GM12891 (cell line): ENCODE measurements around the gene TRAP1.

Experiments
- DNase-seq: peaks from one replicate; pipeline ENCODE4 v3.0.0; 2011; ENCODE audit warnings: low spot score; ENCODE audit not compliant: insufficient read length
- FAIRE-seq: peaks from 2 replicates; lab custom pipeline; 2011; peaks lifted over from hg19 to GRCh38; lab: Jason Lieb, UNC
- PAX5 ChIP-seq: IDR thresholded peaks from 2 replicates; pipeline ENCODE4 v1.6.1; 2011; ENCODE audit warnings: low read length, moderate library complexity, mild to moderate bottlenecking; ENCODE audit not compliant: insufficient read depth, severe bottlenecking
- POLR2A ChIP-seq: IDR thresholded peaks from 2 replicates; pipeline ENCODE4 v1.6.1; 2011; ENCODE audit warnings: low read depth, low read length, control low read depth
- POLR2AphosphoS5 ChIP-seq: IDR thresholded peaks from 2 replicates; pipeline ENCODE4 v1.6.1; 2011; ENCODE audit warnings: low read depth, low read length, control low read depth
- POU2F2 ChIP-seq: IDR thresholded peaks from 2 replicates; pipeline ENCODE4 v1.6.1; 2011; ENCODE audit warnings: low read depth, mild to moderate bottlenecking, control low read depth, low read length, moderate library complexity
- SPI1 ChIP-seq: IDR thresholded peaks from 2 replicates; pipeline ENCODE4 v1.6.1; 2011; ENCODE audit warnings: low read depth, low read length, control low read depth
- TAF1 ChIP-seq: IDR thresholded peaks from 2 replicates; pipeline ENCODE4 v1.6.1; 2011; ENCODE audit warnings: low read depth, low read length, control low read depth

Gene TRAP1

DNA sequence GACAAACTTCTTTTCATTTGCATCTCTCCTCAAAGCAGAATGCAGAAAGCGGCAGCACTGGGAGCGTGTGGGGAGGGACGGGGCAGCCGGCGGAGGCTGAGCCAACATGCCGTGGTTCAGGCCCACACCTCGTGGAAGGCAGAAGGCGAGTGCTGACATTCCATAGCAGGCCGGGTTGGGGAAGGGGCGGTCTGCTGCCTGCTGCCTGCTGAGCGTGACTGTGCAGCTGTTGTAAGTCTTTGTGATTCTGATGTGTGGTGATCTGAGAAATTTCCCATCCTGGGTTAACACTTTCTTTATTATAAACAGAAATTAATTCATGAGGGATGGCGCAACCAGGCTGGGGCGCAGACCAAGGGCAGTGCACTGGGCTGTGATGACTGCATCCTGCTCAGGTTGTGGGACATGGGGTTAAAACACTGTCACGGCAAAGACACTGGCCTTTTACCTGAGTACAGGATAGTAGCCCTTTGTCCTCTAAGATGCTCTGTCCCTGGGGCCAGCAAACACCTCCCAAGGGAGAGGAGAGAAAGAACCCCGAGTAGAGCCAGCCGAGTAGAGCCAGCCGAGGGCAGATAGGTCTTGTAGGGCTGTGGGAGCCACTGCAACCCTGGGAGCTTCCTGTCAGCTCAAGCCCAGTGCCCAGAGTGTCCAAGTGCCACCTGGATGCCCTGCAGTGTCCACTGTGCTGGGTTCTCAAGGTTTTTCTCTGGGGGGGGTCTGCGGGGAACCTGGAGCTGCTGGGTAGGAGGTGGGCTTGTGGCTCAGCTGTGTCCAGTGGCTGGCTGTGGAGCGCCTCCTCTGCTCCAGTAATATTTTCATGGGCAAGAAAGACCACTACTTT lies 71.6 kb downstream of the TRAP1 start:
- DNase-seq: no peak
- TF ChIP-seq TAF1 (no peak), POLR2AphosphoS5 (no peak), POLR2A (no peak), SPI1 (no peak), POU2F2 (no peak), PAX5 (no peak)

DNA sequence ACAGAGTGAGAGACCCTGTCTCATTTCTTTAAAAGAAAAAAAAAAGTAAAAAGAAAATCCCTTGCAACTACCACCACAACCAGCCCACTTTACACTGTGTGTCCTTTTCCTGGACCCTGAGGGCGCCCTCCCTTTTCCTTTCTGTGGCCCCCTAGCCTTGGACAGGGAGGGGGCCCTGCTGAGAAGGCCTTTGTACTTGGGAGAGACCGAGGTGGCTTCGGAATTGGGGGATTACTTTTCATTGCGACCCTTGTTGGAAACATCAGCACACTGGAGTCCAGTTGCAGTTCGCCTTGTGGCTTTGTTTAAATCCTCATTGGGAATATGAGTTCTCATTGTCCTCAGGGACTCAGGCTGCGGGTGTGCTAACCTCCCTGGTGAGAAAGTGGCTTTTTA lies 72.2 kb downstream of the TRAP1 start:
- DNase-seq: no peak
- no peak for TF ChIP-seq POLR2A
- TF ChIP-seq POLR2AphosphoS5: no peak
- TF ChIP-seq SPI1: no peak
- TF ChIP-seq POU2F2: no peak
- TF ChIP-seq PAX5: no peak
- TF ChIP-seq TAF1: no peak
- FAIRE-seq: no peak

More for the DNA sequence above, 71.6 kb downstream of the TRAP1 start:
- FAIRE-seq: no peak

DNA sequence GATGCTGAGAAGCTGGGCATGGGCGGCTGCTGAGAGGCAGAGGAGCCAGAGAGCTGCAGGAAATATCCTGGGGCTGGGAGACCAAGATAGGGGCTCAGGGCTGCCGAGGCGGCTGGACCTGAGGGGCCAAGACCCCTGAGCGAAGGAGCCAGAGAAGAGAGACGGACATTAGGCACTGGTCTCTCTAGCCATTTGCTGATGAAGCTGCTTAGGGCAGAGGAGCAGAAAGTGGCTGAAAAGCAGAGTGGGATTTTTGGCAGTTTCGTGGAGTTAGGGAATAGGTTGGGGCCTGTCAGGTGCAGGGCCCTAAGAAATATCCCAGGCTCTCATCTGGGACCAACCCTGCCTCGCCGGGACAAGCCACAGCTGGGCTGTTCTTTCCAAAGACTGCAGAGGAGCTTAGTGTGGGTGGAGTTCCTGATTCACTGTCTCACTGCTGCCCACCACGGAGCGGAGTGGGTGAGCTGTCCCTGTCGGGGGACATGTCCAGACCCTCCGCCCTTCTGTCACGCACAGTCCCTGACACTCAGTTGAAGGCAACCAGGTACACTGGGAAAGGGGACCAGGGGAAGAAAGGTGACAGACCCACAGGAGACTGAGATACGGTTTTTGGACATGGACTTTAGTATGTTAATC lies 74.1 kb downstream of the TRAP1 start:
- DNase-seq (no peak), FAIRE-seq (no peak)
- TF ChIP-seq POU2F2 (no peak), SPI1 (no peak), POLR2A (no peak), POLR2AphosphoS5 (no peak)

DNA sequence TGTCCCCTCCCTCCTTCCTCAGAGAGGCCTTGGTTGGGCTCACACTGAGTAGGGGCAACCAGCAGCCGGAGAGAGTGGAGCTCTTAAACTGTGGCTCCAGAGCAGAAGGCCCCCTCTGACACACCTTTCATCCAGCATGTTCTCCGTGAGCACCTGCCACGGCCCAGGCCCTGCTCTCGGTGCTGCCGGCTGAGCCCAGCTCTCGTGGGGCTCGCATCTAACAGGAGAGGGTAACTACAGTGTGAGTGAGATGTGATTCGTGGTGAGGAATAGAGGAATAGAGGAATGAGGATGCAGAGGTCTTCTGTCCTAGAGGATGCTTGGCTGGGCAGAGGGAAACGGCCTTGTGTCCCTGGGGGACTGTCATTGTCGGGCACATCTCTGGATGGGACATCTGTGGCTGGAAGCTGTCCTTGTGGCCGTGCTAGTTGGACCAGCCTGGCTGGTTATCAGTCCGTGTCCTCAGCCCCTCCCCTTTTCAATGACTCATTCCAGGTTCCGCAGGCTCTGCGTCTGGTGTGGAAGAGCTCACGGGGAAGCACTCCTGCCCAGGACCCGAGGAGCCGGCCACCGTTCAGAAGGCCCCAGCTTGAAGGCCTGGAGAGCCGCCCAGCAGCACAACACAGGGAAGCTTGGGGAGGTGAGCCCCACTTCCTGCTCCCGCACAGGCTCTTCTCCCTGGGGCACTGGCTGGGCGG lies 74.8 kb downstream of the TRAP1 start:
- no peak for DNase-seq
- FAIRE-seq: no peak
- no peak for TF ChIP-seq POLR2A
- TF ChIP-seq TAF1: no peak
- no peak for TF ChIP-seq POLR2AphosphoS5
- TF ChIP-seq PAX5: no peak
- no peak for TF ChIP-seq SPI1
- TF ChIP-seq POU2F2: no peak

DNA sequence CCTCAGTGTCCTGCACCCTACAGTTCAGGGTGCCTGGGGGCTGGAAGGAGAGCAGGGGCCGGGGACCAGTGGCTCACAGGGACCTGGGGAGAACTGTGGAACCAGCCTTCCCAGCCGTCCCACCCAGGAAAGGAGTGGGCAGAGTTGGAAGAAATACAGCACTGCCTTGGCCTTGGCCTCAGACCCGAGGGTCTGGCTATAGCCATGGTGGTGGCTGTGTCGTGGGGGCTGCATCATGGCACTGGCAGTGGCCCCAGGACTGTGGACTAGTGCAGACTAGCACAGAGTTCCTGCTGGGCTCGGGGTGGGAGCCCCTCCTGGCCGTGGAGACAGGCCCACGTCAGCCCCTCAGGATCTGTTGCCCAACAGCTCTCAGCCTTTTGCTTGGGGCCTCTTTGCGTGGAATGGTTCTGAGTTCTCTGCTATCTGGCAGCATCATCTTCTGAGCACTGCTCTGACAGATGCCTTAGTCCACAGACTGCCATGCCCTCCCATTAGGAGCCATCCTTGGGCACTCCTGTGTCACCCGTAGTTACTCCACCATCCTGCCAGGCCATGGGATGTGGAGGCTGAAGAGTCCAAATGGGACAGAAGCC lies 75.4 kb downstream of the TRAP1 start:
- FAIRE-seq (no peak), DNase-seq (no peak)
- TF ChIP-seq PAX5: no peak
- no peak for TF ChIP-seq POLR2A
- no peak for TF ChIP-seq TAF1
- TF ChIP-seq POLR2AphosphoS5: no peak
- no peak for TF ChIP-seq SPI1
- TF ChIP-seq POU2F2: no peak

DNA sequence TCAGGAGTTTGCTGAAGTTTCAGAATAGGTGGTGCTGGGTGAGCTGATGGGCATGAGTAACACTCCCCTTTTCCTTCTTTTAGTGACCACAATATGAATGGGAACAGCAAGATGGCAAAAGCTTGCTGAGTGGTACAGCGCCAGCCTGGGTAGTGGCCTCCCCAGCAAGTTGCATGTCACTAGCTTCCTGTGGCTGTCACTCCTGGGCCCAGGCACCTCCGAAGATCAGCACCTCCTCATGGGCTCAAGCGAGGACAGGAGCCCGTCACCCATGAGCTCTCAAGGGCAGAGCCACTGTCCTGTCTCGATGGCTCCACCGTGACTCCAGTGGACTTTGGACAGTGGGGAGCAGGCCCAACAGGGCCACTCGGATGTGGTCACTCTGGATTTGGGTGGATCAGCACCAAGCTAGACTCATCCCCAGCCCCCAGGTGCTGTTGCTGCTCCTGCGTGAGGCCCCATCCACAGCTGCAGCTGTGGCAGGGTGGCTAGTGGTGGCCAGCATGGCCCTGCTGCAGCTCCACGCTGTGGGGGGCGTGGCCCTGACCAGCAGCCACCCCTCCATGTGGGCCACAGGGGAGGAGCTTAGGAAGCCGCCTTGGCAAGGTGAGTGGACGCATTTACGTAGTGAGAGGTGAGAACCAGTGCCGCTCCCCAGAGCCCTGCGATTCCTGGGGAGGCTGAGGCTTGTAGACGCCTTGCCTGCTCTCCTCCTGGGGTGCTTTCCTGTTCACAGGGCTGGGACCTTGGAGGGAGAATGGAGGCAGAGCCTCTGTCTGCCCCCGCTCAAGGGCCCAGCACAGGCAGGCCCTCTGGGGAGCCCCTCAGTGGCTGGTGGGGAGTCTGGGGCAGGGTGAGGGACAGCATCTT lies 76.5 kb downstream of the TRAP1 start:
- DNase-seq (no peak), FAIRE-seq (no peak)
- TF ChIP-seq POU2F2: no peak
- TF ChIP-seq SPI1: no peak
- TF ChIP-seq PAX5: no peak
- no peak for TF ChIP-seq TAF1
- no peak for TF ChIP-seq POLR2AphosphoS5
- no peak for TF ChIP-seq POLR2A

DNA sequence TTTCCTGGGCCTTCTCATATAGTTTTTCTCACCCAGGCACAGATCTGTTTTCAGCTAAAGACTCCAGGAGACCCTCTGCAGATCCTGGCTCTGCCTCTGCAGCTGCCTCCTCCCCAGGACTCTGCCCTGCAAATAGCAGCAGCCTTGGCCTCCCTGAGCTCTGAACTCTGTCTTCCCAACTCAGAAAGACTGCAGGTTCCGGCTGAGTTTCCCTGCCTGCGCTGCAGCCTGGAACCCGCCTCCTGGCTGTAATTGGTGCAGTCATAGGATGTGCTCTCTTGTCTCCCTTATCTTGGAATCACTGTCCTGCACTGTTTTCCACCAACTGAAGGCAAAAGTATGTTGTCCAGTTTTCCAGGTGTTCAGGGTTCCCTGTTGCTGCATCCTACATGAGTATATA lies 77.1 kb downstream of the TRAP1 start:
- DNase-seq (no peak), FAIRE-seq (no peak)
- TF ChIP-seq POLR2AphosphoS5: no peak
- TF ChIP-seq SPI1: no peak
- TF ChIP-seq POLR2A: no peak
- no peak for TF ChIP-seq POU2F2
- no peak for TF ChIP-seq PAX5

DNA sequence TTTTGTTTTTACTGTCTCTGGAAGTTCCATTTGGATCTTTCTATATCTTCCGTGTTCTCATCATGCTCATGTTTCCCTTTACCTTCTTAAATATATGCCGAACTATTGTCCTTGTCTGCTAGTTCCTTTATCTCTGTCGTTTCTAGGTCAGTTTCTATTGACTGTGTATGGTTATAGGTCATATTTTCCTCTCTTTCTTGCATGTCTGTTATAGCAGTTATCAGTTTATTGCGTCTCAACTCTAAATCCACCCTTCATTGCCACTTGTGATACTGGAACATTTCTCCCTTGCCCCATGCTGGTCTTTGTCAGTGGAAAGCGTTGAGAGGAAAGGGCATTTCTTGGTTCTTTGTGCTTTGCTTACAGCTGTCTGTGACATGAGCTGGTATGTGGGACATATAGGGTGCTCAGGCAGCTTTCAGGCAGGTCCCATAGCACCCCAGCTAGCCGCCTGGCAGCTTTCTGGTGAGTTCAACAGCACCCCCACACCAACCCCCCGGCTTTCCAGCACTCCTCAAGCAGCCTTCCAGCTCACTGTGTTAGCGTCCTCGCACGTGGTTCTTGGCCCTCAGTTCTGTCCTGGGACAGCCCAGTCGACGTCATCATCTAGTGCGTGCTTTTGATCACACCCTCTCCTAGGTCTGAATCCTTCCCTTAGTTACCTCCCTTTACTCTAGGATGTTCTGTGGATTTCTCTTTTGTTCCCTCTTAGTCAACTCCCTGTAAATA lies 78.2 kb downstream of the TRAP1 start:
- FAIRE-seq (peak; percentile 58), DNase-seq (no peak)
- no peak for TF ChIP-seq TAF1
- no peak for TF ChIP-seq POLR2A
- TF ChIP-seq SPI1: no peak
- TF ChIP-seq PAX5: no peak
